HG02981 (cell line): ENCODE measurements around the gene KIRREL2.
"Not testable (repeated sequence)": the region's sequence is repeated elsewhere in the genome, so short reads cannot be mapped to it uniquely, and the experiment has no call there.

ENCODE experiments used
- ATAC-seq: cut with Tn5 transposase; IDR thresholded peaks from one replicate; pipeline ENCODE4 v1.9.1; 2021; ENCODE audit warnings: mild to moderate bottlenecking, moderate library complexity; ENCODE audit not compliant: unreplicated experiment

The KIRREL2 gene

GRCh38 chr19:35856546-35857149, at the start of gene KIRREL2:
TSS of gene KIRREL2 (plus strand) at chr19:35856911. CDS start at chr19:35857120, 209 bp downstream.
- no peak for ATAC-seq

DNA sequence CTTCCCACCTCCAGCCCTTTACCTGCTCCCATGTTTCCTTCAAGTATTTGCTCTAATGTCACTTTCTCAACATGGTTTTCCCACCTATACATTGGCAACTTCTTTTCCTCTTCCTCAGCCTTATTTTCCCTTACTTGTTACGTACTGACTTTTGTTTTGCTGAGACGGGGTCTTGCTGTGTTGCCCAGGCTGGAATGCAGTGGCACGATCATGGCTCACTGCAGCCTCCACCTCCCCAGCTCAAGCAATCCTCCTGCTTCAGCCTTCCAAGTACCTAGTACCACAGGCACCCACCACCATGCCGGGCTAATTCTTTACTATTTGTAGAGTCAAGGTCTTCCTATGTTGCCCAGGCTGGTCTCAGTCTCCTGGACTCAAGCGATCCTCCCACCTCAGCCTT, 49.1 kb upstream of the KIRREL2 start:
- ATAC-seq, result no peak

DNA sequence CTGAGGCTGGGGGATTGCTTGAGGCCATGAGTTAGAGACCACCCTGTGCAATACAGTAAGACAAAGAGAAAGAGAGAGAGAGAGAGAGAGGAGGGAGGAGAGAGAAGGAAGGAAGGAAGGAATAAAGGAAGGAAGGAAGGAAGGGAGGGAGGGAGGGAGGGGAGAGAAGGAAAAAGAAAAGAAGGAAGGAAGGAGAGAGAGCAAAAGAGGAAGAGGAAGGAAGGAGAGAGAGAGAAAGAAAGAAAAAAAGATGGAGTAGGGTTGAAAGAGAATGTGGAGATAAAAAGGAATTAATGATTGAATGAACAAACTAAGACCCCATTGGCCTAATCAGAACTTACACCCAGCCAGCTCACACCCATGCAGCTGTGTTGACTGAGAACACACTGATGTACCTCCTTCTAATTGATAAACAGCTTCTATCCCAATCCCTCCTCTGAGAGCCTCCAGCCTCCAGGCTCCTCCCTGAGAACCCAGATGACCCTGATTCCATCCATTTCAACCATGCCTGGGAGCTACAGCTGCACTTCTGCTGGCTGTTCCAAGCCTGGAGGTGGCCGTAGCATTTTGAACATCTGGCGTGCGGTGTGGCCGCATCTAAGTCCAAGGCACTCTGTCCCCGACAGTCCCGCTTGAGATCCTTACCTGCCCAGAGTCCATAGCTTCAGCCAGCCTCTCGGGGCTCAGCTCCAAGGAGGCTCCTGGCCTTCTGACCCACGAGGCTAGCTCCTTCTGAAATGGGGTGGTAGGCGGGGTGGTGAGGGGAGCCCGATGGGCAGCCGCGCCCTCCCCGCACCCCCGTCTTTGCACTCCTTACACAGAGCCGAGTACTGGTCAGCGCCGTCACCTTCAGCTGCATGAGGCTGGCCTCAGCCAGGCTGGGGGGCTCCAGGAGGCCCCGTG, 45.1 kb upstream of the KIRREL2 start:
- no peak for ATAC-seq

GRCh38 chr19:35812220-35813042, 44.3 kb upstream of the KIRREL2 start, which contains the start of gene PRODH2:
TSS of gene PRODH2 (minus strand) at chr19:35812845. CDS start at chr19:35812805, 40 bp downstream.
- ATAC-seq, result no peak

GRCh38 chr19:35813043-35813890, 43.4 kb upstream of the KIRREL2 start:
- ATAC-seq, result no peak

DNA sequence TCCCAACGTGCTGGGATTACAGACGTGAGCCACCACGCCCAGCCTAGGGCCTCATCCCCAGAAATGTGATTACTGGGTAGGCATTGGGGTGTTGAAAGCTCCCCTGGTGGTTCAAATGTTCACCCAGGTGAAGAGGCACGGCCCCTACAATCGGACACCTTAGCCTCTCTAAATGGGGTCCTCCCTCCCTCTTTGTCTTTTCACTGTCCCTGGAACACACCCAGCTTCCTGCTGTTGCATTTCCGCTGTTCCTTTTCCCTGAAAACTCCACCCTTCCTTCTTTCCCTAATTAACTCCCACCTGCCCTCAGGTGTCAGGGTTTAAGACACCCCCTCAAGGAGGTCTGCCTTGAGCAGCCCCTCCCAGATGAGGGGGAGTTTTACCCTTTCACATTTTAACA, 40.4 kb upstream of the KIRREL2 start:
- ATAC-seq, result no peak

GRCh38 chr19:35816846-35817245, 39.9 kb upstream of the KIRREL2 start:
- no peak for ATAC-seq

- ATAC-seq, result no peak
These were observed 38.3 kb upstream of the KIRREL2 start for GRCh38 chr19:35818445-35818844.

- ATAC-seq, result no peak
These were observed 34.1 kb upstream of the KIRREL2 start for GRCh38 chr19:35822579-35822978.

GRCh38 chr19:35824150-35824549, 32.6 kb upstream of the KIRREL2 start:
- ATAC-seq, result no peak

- no peak for ATAC-seq
These were observed 27.9 kb upstream of the KIRREL2 start for GRCh38 chr19:35828692-35829301.

- no peak for ATAC-seq
These were observed 25.7 kb upstream of the KIRREL2 start for GRCh38 chr19:35830986-35831385.

DNA sequence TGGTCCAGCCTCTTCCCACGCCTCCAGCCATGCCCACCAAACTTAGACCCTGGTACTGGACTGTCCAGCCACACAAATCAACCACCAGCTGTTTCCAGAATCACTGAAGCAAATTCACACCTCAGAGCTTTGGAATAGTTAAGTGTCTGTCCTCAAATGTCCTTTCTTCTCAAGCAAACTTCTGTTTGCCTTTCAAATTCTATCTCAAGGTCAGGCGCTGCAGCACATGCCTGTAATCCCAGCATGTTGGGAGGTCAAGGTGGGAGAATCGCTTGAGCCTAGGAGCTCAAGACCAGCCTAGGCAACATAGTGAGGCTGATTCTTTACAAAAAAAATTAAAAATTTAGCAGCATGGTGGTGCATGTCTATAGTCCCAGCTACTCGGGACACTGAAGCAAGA, 24.7 kb upstream of the KIRREL2 start:
- no peak for ATAC-seq

DNA sequence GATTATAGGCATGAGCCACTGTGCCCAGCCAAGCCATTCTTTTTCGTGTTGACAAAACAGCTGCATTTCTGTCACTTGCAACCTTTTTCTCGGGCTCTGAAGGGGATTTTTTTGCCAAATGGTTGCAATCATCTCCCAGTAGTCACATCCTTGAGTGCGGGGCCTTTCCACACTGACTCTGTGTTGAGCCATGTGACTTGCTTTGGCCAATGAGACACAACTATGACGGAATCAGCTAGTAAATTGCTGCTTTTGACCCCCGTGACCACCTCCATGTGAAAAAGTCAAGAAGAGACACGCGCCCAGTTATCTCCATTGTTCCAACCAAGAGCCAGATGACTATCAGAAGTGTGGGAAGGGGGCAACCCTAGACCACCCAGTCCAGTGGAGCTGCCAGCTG, 22.7 kb upstream of the KIRREL2 start:
- ATAC-seq, result no peak

DNA sequence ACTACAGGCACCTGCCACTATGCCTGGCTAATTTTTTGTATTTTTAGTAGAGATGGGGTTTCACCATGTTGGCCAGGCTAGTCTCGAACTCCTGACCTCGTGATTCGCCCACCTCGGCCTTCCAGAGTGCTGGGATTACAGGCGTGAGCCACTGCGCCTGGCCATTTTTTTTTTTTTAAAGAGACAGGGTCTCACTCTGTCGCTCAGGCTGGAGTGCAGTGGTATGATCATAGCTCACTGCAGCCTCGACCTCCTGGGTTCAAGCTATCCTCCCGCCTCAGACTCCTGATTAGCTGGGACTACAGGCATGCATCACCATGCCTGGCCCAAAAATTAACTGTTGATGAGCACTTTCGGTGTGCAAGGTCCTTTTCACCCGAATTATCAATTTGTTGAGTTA, 20.6 kb upstream of the KIRREL2 start:
- ATAC-seq, result not testable (repeated sequence)

GRCh38 chr19:35841961-35842595, 14.6 kb upstream of the KIRREL2 start:
- no peak for ATAC-seq

DNA sequence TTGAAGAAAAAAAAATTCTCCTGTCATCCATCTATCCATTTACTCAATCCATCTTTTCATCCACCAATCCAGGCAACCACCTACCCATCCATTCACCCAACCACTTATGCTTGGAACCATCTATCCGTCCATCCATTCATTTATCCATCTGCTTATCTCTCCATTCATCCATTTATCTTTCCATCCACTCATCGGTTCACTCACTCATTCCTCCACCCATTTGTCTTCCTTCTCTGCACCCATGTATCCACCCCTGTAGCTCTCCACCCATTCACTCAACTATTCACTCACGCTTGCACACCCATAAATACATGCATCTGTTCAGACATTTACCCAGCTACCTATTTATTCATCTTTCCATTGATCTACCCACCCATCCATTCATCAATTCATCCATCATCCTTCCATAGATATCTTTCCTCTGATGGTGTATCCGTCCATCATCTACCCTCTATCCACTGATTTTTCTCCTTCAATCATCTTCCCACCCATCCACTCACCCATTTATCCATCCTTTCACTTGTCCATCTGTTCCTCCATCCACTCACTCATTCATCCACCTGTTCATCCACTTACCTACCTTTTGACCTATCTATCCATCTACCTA, 13.9 kb upstream of the KIRREL2 start:
- no peak for ATAC-seq

- no peak for ATAC-seq
These were observed 12.8 kb upstream of the KIRREL2 start for GRCh38 chr19:35843676-35844481.
